Activated CD4-positive, CD25-positive, alpha-beta regulatory T cell treated with anti-CD3 and anti-CD28 coated beads, Interleukin-2, amount 50 U/mL, for 72 hours (primary cell): Measurements from ENCODE around the gene STAM.

ENCODE experiments used
- DNase-seq: peaks from one replicate; pipeline ENCODE4 v3.0.0; 2021

The STAM gene

DNA sequence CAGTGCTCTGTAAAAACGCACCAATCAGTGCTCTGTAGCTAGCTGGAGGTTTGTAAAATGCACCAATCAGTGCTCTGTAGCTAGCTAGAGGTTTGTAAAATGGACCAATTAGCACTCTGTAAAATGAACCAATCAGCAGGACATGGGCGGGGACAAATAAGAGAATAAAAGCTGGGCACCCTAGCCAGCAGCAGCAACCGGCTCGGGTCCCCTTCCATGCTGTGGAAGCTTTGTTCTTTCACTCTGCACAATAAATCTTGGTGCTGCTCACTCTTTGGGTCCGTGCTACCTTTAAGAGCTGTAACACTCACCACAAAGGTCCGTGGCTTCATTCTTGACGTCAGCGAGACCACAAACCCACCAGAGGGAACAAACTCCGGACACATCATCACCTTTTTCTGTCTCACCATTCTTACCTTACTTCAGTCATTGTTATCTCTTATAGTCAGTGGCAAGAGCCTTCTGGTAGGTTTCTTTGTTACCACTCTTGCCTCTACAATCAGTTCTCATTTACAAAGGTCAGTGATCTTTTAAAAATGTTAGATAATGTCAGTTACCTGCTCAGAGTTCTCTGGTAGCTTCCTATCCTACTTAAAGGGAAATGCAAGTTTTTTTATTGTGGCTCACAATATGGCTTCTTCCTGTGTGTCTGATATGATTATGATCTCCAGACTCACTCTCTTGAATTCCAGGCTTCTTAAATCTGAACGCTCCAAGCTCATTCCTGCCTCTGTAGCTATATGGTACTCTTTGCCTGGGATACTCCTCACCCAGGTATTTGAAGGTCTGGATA, 4.5 kb downstream of the STAM start:
- peak; percentile 66 for DNase-seq

DNA sequence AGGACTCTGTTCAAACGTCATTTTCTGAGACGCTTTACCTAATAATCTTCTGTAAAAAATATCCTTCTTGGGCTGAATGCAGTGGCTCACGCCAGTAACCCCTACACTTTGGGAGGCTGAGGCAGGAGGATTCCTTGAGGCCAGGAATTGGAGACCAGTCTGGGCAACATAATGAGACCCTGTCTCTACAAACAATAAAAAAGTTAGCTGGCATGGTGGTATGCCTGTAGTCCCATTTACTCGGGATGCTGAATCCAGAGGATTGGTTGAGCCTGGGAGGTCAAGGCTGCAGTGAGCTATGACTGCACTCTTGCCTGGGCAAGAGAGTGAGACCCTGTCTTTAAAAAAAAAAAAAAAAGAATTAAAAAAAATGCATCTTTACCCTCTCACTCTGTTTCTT, 5.1 kb downstream of the STAM start:
- DNase-seq, result no peak

DNA sequence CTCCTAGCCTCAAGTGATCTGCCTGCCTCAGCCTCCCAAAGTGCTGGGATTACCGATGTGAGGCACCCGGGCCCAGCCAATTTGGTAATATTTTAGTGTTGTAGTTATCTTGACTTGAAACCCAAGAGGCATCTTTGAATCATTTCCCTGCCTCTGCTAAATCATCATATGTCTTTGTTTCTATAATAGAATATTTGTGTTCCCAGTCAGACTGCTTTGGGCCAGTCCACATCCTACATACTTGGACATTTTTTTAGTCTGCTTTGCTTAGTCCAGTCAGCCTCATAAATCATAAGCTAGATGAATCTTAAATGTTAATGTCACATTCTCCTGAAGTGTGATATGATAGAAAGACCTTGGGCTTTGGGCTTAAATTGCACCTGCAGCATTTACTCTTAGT, 5.9 kb downstream of the STAM start:
- no peak for DNase-seq

DNA sequence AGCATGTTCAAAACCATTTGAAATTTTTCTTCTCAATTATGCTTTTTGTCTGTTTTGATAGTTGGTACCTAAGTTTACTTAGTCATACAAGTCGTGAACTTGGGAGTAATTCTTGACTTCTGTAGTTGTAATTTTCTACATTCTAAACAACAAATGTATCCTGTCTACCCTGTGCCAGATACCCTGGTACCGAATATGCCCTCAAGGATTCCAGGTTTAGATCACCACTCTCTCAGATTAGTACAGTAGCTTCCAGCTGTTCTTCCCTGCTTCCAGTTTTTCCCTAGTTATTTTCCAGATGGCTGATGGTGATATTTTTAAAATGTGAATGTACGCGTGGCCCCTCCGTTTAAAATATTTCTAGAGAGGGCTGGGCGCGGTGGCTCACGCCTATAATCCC, 6.5 kb downstream of the STAM start:
- no peak for DNase-seq

DNA sequence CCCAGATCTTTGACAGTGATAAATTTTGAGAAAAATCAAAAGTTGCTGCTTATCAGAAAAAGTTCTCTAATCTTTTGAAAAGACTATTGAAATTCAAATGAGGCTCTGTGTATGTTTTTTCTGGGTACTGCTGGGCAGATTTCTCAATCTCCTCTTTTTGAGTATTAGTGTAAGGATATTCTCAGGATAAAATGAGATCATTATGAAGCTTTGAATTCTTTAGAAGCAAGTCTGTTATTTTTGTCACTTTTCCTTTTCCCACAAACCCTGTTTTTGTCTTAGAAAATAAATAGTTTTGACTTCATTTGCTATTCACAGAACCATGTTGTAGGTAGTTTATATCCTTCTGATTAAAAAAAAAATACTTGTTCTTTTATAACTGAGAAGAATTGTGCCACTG, 7.9 kb downstream of the STAM start:
- no peak for DNase-seq

DNA sequence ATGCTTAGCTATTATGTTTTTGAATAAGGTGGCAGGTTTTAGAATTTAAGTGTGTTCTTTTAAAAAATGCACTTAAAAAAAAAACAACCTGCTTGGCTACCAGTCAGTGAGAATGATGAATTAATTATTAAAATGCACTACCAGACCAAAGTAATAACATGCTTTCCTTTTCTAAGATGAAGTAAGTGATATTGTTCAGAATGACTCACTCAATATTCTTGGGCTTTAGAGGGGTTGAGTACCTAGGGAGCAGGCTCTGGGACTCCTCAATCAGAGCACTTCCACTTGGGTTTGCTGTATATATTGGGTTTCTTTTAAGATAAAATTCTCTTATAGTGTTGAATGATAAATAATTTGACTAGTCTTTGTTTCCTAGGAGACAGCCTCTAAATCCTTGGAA, 8.6 kb downstream of the STAM start:
- DNase-seq, result no peak

DNA sequence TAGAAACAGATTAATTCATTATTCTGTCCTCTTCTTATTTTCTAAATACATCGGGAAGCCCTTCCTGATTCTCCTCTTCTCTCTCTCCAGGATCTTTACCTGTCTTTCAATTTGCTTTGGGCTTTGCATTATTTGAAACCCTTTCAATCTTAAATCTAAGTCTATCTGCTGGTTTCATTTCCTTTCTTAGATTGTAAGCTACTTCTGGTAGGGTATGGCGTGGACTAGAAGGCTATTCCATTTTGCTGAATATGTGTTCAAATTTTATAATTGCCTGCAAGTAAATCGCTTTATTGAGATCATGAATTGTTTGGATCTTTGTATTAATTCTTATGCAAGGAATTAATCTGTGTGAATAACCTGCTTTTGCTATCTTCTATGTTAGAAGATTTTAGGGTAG, 11.1 kb downstream of the STAM start:
- no peak for DNase-seq

DNA sequence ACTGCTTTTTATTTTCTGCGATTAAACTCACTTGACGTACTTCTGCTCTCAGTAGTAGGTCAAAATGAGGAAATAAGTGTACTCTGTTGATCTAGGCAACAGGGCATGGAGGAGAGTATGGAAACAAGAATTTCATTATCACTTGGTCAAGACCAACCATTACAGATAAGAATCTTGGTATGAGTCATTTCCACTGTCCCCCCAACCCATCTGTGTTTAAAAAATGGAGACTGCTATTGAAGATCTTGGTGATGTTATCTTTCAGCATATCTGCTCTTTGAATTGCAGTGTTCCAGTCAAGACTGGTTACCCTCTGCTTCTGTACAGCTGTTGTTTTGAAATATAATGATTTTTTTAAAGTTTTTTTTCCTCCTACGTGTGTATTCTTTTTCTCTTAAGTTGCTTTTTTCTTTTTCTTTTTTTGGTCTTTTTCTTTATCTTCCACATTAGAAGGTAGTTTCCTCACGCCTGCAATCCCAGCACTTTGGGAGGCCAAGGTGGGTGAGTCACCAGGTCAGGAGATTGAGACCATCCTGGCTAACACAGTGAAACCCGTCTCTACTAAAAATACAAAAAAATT, 11.7 kb downstream of the STAM start:
- no peak for DNase-seq

DNA sequence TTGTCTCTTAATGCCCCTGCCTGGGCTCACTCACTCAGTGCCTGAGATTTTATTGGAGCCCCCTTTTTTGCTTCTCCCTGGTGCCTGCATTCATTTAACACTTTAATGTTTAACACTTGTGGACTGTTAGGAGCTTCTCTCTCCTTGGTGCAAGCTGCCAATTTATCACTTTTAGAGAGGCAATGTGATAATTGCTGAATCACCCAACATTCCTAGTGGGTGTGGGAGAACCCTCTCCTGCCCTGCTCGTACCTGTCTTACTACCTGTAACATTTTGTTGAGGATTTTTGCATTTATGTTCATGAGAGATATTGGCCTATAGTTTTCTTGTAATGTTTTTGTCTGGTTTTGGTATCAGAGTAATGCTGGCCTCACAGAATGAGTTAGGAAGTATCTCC, 13.2 kb downstream of the STAM start:
- DNase-seq, result no peak

DNA sequence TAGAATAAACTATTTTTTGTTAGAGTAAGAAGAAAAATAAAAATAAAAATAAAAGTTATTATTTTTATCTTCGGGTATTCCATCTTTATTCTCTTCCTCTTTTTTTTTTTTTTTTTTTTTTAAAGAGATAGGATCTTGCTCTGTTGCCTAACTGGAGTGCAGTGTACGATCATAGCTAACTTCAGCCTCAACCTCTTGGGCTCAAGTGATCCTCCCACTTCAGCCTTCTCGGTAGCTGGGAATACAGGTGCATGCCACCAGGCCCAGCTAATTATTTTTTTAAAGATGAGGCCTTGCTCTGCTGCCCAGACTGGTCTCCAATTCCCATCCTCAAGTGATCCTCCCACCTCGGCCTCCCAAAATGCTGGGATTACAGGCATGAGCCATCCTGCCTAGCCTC, 15.4 kb downstream of the STAM start:
- DNase-seq, result no peak

DNA sequence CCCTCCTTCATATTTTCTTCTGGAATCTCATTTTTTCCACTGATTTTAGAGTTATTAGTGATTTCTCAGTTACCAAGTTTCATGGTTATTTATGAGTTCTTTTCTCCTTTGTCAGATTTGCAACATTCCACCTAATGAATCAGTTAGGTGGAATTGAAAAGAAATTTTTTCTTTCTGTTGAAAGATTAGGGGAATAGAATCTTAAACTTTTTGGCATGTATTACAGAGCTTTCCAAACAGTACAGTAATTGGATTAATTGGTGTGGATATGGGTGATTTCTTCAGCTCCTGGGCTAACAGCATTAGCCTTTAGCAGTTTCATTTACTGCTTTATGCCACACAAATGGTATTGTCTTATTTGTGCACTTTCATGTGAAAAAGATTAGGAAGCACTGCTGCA, 17.0 kb downstream of the STAM start:
- no peak for DNase-seq

DNA sequence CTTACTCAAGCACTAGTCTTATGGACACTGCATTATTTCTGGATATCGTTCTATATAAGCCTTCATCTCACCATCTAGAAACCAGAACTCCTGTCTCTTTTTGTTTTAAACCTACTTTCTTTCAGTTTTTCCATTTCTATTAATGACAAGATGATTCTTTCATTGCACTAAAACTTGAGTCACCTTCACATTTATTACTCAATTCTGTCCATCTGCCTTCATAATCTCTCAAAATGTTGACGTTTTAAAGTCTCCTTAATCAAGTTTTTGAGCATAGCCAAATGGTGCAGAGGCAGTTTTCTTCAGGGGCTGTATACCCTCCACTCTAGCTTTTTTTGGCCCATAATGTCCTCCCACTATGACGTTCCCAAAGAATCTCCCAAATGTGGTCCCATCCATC, 17.6 kb downstream of the STAM start:
- DNase-seq, result no peak

DNA sequence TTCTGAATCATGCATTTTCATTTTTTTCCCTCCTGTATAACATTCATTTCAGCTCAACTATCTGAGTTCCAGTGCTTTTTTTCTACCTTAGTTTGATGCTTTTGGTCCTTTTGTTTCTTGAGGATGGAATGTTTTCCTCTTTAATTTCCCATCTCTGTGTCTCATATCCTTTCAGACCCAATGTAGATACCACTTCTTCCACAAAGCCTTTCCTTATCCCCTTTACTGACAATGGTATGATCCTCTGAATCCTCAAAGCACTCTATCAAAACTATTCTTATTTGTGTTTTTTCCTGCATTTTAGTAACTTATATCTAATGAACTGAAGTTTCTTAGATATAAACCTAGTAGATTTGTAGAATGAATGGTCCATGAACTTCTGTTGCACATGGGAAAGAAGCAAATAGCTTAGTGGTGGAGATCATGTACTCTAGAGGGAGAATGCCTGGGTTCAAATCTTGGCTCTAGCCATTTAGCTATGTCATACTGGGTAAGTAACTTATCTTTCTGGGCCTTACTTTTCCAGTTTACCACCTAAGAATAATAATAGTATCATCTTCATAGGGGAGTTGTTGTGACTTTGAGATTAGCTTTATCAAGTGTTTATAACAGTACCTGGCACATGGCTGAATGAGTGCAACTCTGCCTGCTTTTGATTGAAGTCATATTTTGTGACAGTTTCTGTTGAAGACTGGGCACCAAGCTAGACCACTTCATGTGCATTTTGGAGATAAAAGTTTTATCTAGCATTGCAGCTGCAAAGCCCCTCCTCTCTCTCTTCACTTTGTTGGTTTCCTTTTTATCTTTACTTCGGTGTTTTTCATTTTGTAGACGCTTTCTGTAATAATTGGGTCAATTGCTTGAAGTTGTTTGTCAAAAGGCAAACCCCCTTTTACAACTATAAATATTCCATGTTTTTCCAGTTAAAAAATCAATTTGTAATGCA, 18.5 kb downstream of the STAM start:
- no peak for DNase-seq

DNA sequence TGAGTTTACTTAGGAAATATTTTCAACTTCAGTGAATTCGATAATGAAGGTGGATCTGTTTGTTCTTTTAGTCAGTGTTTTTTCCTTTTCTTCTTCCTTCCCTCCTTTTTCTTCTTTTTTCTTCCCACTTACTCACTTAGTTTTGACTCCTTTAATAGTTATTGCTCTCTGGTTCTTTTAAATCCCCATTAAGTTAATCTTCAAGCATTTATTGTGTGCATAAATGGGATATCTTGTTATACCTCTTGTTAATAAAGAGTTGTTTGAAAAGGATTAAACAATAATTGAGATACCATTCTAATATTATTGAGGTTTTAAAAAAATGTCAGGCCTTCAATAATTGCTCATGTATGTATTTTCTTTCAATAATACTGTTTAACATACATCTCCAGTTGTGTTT, 19.5 kb downstream of the STAM start:
- DNase-seq, result no peak

DNA sequence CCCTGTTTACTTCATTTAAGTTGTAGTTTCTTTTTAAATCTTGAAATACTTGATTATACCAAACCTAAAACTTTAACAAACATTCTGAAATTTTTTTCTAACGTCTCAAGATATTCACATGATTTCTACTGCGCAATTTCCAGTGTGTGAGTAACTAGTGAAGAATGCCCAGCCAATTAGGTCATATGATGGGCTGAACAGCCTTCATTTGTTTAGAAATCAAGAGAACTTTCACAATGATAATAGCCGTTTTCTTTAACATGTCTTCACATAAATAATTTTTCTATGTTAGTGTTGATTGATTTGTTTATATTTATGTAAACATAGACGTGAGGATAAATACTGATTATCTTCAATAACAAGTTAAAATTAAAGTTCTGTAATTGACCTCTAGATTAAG, 21.8 kb downstream of the STAM start:
- DNase-seq, result no peak

DNA sequence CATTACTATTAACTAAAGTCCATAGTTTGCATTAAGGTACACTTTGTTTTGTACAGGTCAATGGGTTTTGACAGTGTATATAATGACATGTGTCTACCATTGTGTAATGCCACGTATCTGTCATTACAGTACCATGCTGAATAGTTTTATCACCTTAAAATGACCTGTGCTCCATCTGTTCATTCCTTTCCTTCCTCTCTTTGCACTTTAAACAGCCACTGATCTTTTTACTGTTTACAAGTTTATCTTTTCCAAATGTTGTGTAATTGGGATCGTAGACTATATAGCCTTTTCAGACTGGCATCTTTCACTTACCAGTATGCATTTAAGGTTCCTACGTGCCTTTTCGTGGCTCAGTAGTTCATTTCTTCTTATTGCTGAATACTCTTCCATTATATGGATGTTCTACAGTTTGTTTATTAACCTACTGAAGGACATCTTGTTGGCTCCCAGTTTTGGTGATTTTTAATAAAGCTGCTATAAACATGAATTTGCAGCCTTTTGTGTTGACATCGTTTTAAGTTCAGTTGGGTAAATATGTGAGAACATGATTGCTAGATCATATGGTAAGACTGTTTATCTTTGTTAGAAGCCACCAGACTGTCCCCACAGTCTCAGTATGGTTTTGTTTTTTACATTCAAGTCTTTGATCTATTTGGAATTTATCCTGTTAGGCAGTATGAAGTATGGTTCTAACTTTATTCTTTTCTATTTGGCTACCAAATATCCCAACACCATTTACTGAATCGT, 24.7 kb downstream of the STAM start:
- DNase-seq, result no peak

DNA sequence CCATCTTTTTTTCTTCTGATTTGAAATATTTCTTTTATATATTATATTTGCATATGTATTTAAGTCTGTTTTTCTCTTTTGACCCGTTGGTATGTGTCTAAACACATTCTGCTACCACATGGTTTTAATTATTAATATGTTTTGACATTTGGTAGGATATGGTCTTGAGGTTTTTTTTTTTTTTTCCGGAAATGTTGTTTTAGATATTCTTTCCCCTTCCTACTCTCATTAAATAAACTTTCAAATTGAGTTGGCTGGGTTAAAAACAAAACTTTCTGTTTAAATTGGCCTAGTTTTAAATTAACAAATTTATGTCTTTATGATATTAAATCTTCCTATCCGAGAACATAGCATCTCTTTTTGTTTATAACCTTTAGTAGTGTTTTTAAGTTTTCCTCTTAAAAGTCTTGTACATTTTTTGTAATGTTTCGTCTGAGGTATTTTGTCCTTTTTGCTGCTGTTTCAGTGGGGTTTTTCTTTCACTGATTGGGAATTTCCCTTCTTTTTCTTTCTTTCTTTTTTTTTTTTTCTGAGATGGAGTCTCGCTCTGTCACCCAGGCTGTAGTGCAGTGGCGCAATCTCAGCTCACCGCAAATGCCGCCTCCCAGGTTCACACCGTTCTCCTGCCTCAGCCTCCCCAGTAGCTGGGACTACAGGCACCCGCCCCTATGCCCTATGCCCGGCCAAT, 25.4 kb downstream of the STAM start:
- peak; percentile 62 for DNase-seq

DNA sequence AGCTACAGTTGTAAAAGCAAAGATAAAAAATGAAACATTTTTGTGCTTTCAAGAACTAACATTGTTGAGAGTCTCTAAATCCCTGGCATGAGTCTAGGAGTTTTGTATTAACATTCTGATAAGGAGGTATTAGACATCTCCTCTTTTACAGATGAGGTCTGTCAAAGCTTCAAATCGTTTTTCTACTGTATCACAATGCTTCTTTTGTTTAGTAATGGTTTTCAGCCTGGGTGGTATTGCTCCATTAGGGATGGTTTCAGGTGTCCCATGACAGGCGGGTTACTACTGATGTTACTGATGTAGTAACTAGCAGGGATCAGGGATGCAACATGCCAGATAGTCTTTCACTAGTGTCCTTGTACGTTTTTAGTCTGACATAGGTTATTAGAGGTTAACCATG, 27.4 kb downstream of the STAM start:
- DNase-seq, result no peak

DNA sequence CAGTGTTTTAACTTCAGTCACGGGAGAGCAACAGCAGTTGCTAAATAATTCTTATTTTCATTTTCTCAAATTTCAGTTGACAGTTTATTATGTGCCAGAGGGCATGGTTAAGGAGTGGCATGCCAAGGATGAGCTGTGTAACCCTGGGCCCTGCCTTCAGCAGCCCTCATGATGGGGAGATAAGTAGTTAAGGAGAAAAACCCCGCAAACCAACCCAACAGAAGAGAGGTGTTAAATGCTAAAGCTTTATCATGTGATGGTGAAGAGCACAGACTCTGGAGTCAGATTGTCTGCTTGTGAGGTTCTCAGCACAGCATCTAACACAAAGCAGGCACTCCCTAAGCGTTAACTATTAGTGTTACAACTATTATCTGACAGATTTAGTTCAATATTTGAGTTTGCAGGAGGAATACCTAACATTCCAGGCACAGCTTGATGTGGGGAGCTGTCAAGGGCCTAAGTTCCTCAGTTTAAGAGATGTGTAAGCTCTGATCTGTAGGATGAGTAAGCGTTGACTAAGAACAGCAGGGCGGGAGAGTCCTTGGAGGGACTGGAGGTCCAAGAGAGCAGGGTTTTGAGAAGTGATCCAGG, 29.6 kb downstream of the STAM start:
- DNase-seq, result no peak

DNA sequence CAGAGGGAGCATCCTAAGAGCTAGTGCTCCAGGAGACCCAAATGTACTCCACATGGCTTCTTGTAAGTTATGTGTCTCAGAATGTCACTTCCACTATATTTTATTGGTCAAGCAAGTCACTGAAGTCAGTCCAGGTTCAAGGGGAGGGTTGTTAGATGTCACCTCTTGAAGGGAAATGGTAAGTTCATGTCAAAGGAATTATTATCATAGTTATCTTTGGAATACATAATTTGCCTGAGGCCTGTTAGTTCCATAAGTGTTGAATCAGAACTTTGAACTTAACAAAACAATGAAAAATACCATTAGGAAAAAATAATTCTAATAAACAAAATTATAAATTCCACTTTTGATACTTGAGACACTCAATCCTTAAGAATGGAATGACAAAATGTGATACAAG, 30.6 kb downstream of the STAM start:
- no peak for DNase-seq

DNA sequence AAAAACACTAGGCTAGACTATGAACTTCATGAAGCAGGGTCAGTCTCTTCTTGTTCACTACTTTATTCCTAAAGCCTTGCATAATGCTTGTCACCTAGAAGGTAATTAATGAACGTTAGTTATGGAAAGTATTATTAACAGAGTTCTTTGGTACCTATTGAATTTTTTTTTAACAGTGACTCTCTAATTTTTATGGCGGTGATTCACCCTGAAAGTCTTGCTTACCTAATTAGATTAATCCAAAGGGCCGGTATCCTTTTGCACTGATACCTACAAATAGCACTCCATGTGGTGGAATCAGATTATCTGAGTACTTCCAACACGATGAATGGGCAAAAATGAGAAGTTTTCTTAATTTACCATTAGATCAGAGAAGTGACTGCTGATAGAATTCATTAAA, 31.7 kb downstream of the STAM start:
- DNase-seq, result no peak

DNA sequence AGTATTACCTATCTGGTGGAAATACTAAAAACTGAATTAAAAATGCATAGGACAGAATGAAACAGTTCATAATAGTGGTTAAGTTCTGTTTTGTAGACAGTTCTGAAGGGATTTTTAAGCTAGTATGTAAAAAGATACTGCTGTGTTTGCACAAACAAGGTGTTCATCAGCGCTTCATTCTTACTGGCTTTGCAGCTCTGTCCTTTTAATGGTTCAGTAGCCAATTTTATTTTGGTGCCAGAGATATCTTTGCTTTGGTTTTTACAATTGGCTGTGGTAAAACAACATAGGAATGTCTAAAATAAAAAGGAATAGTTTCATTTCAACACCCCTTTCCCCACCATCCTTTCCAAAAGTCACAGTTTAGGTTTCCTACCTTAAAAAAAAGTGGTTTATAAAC, 33.0 kb downstream of the STAM start:
- no peak for DNase-seq
